EH (cell line): ENCODE results near the gene TRAF2.
A peak's percentile ranks its signal among the peaks of the same experiment; 100 is the strongest.
"Not testable (repeated sequence)": the region's sequence is repeated elsewhere in the genome, so short reads cannot be mapped to it uniquely, and the experiment has no call there.

Experiments
- DNase-seq: peaks from one replicate; pipeline ENCODE4 v3.0.0-alpha.2; 2015; ENCODE audit warnings: low read depth

Gene TRAF2

DNA sequence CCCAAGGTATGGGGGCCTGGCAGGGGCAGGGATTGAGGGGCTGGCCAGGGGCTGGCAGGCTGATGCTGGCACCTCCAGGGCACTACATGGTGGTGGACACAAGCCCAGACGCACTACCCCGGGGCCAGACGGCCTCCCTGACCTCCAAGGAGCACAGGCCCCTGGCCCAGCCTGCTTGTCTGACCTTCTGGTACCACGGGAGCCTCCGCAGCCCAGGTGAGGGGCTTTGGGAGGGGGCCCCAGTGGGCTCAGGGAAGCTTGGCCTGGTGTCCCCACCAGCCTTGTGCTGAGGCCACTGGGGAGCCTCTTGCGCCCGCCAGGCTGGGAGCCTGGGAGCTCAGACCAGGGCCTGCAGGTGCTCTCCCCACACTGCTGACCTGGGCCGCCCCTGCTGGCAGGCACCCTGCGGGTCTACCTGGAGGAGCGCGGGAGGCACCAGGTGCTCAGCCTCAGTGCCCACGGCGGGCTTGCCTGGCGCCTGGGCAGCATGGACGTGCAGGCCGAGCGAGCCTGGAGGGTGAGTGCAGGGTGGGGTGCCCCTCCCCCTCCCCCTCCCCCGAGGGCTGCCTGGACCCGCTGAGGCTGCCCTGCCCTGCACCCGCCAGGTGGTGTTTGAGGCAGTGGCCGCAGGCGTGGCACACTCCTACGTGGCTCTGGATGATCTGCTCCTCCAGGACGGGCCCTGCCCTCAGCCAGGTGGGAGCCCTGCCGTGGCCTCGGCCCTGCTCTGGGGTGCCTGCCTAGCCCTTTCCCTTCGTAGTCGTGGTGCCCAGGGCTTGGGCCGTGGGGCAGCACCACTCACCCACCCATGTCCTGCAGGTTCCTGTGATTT, 28.5 kb upstream of the TRAF2 start:
- no peak for DNase-seq

- DNase-seq, result no peak
These were observed 27.9 kb upstream of the TRAF2 start for GRCh38 chr9:136858452-136858843.

DNA sequence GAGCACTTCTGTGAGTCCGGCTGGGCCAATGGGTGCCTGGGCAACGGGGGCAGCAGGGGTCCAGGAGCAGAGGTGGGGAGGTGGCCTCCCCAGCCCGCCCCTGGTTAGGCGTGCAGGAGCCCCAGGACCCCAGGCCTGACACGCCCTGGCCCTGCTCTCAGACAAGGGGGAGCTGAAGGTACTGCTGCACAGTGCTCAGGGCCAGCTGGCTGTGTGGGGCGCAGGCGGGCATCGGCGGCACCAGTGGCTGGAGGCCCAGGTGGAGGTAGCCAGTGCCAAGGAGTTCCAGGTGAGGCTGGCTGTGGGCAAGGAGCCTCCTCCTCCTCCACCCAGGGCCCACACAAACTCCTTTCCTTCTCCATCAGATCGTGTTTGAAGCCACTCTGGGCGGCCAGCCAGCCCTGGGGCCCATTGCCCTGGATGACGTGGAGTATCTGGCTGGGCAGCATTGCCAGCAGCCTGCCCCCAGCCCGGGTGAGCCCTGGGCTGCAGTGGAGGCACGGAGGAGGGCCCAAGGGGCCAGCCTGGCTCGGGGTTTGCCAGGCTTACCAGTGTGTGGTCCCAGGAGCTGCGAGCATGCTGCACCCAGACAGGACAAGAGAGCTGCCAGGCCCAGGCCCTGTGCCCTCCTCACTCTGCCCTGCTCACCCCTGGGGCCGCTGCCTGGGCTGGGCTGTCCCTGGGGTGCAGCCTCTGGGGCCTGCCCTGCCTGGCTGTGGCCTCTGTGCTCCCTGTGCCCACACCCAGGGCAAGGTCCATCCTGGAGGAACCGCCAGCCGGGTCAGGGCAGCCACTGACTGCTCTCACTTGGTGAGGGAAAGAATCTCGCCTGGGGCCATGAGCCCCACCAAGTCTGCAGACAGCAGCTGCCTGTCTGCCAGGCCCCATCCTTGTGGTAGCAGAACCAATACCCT, 27.2 kb upstream of the TRAF2 start:
- peak; percentile 45 for DNase-seq

DNA sequence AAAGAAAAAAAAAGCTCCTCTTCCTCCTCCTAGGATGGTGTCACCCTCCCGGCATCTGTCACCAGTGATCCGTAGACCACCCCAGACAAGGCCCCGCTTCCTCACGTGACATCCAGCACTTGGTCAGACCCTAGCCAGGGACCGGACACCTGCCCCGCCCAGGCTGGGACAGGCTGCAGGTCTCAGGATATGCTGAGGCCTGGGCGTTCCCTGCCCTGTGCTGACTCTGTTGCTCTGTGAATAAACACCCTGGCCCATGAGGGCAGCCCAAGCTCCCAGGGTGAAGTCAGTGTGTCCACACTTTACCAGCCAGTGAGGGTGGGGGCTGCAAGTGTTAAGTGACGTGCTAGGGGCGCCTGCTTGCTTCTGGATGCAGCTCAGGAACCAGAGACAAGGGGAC, 25.8 kb upstream of the TRAF2 start:
- no peak for DNase-seq

DNA sequence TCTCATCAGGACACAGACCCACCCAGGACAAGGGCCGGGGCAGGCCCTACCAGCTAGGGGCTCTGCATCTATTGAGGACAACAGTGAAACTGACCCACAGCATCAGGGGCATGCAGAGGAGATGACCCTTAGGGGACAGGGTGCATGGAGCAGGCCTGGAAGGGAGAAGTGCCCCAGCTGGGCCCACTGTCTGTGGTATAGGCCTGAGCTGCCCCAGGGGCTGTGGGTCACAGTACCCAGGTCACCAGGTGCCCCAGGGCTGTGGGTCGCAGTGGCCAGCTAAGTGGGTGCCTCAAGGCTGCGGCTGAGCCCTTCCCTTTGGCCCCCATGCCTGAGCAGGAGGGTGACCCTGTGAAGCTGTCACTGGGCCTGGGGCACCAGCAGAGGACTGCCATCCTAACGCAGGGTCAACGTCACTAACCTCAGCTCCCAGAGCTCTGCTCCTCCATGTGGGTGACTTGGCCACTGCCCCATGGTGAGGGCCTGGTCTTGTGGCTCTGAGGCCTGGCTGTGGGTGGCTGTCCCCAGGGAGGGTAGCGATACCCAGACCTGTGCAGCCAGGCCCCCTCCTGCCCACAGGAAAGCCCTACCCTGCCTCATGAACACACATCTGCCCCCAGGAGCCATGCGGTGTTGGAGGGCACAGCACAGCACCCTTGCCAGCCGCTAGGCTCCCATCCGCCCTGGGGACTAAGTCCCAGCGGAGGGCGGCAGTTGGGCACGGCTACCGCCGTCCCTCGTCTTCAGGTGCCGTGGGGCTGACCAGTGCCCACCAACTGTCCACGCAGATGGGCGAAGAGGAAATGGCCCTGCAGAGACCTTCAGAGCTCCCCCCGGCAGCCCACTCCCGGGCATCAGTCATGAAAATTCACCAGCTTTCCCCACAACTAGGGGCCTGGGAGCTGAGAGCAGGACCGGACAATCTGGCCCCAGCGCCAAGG, 25.1 kb upstream of the TRAF2 start:
- DNase-seq, result no peak

DNA sequence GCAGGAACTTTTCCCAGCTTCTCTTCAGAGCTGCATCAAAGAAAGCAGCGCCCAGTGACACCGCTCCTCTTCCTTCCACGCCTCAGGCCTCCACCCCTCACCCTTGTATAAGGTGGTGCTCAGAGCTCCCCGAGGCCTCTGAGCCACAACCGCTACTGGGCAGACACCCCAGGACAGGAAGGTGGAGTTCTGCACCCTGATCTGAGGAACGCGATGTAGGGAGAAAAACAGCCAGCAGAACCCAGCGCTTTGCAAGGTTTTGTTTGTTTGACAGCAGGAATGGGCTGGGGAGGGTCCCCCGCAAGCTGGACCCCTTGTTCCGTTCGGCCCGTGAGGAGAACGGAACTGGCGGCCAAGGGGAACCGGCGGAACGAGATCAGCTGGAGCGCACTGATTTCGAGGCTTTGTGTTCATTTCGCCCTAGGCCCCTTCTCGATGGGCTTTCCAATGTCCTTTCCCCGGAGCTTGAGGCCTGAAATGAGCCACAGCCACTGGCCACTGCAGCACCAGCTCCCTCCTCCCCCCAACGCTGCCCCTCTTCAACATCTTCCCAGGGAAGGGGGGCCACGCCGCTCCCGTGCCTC, 24.4 kb upstream of the TRAF2 start:
- DNase-seq, result no peak

DNA sequence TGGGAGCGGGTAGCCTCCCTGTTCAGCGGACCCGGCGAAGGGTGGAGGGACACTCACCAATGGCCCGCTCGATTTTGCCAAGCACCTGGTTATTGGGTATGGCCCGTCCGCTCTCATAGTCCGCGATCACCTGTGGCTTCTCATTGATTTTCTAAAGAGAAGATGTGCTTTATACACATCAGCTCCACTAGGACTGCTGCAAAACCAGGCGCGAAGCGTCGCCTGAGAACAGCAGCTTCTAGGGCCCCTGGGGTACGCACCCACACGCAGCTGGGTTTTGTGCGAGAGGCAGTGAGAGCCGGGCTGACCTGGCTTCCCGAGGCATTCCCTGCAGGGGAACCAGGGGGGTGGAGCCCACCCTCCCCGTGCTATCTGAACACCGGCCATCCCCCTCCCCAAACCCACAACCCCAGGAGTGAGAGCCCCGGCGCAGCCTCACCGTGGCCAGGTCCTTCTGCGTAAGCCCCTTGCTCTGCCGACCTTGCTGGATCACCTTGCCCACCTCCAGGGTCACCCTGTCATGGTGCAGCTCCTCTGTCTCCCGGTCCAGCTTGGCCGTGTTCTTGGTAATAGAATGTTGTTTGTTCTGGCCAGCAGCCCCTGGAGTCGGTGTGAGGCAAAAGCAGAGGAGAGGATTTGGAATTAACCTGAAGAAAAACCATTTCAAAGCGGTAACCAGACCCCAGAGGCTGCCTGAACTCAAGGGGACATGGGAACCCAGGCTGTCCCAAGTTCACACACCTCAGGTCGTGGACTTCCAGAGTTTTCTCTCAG, 23.3 kb upstream of the TRAF2 start:
- DNase-seq, result no peak

DNA sequence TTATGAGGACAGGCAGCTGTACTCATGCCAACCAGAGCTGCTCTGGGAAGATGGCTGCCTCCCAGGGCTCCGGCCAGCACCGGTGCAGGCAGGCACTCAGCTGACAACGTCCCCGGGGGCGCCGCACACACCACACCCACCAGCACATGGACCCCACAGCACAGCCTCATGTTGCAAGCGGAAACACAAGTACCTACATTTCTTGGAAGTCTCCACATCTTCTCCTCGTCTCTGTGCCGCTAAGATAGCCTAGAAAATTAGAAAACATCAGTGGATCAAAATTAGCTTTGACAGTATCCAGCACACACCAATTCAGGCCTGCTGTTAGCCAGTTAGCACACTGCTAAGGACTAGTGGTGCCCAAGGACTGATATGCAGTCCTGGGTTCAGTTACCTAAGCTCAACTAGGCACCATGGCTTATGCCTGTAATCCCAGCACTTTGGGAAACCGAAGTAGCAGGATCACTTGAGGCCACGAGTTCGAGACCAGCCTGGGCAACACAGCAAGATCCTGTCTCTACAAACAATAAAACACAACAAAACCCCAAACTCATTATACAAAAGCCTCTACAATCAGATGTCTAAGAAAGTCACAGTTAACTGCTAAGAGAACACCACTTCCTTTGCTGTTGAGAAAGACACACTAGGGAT, 22.6 kb upstream of the TRAF2 start:
- no peak for DNase-seq

DNA sequence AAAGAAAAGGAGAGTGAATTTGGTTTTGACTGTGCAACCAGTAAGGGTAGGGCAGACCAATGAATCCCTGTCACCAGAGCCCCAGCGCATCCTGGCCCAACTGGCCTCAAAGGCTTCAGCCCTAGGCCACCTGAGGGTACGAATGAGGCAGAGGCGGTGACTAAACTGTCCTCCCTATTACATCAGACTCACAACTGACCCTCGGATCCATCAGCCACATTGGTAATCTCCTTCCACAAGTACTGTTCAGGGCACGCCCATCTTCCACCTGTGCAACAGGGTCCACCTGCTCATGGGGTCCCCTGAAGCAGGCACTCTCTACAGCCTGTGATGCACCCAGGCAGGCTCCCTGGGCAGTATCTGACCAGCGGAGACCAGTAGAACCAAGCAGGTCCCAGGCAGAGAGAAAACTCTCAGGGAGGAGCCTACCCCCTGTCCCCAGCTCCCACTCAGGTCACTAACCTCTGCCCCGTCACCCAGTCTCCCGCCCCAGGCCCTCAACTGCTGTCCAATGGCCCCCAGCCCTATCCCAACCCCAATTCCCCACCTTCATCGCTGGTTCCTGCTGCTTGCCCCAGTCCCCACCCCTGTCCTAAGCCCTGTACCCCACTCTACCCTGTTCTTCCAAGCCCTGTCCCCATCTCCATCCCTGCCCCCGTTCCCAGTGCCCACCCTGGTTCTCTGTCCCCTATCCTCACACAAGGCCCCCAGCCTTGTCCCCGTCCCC, 21.1 kb upstream of the TRAF2 start:
- DNase-seq, result no peak

DNA sequence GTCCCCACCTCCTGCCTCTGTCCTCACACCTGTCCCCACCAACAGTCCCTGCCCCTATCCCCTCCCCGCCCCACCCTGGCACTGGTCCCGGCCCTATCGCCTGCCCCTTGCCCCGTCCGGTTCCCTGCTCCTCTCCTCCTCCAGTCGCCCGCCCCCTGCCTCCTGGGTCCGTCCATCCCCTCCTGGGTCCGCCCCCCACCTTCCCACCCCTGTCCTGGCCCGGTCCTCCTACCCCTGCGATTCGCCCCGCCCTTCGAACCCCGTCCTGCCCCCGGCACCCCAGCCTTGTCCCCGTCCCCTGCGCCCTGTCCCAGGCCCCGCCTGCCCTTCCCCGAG, 20.6 kb upstream of the TRAF2 start:
- DNase-seq, result no peak

DNA sequence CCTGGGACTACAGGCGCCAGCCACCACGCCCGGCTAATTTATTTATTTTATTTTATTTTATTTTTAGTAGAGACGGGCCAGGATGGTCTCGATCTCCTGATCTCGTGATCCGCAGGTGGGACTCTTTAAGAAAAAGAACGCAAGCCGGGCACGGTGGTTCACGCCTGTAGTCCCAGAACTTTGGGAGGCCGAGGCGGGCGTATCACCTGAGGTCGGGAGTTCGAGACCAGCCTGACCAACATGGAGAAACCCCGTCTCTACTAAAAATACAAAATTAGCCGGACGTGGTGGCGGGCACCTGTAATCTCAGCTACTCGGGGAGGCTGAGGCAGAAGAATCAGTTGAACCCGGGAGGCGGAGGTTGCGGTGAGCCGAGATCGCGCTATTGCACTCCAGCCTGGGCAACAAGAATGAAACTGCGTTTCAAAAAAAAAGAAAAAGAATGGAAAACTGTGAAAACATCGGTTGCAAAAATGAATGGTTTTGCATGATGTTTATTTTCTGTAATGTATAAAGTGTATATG, 19.4 kb upstream of the TRAF2 start:
- DNase-seq, result not testable (repeated sequence)

DNA sequence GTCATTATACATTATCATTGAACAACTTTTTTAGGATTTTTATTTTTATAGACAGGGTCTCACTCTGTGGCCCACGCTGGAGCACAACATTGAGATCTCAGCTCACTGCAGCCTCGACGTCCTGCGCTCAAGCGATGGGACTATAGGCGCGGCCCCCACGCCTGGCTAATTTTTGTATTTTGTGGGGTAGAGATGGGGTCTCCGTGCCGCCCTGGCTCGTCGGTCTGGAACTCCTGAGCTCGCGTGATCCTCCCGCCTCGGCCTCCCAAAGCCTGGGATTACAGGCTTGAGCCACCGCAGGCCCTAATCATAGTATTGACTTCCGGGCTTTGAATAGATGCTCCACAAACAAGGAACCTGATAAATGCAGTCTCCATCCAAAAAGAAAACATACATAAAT, 18.8 kb upstream of the TRAF2 start:
- DNase-seq, result no peak

DNA sequence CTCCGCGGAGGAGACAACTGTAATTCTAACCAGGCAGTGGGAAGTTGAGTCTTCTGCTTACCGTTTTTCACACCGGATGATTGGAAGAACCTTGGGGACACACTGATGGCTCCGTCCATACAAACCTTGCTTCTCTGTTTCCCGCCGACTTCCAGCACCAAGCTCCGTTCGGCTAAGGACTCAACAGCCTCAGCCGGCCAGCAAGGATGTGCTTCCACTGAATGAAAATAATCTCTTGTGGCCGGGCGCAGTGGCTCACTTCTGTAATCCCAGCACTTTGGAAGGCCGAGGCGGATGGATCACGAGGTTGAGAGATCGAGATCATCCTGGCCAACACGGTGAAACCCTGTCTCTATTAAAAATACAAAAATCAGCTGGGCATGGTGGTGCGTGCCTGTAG, 18.4 kb upstream of the TRAF2 start:
- no peak for DNase-seq

GRCh38 chr9:136868644-136869043, 17.7 kb upstream of the TRAF2 start:
- no peak for DNase-seq

DNA sequence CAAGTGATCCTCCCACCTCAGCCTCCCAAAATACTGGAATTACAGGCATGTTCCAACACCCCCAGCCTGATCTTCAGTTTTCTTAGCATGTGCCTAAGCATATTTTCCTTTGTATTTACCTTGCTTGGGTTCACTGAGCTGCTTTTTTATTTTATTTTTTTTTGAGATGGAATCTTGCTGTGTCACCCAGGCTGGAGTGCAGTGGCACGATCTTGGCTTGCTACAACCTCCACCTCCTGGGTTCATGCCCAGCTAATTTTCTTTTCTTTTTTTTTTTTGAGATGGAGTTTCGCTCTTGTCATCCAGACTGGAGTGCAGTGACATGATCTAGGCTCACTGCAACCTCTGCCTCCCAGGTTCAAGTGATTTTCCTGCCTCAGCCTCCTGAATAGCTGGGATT, 16.7 kb upstream of the TRAF2 start:
- DNase-seq, result not testable (repeated sequence)

GRCh38 chr9:136875155-136875554, 11.2 kb upstream of the TRAF2 start:
- no peak for DNase-seq

DNA sequence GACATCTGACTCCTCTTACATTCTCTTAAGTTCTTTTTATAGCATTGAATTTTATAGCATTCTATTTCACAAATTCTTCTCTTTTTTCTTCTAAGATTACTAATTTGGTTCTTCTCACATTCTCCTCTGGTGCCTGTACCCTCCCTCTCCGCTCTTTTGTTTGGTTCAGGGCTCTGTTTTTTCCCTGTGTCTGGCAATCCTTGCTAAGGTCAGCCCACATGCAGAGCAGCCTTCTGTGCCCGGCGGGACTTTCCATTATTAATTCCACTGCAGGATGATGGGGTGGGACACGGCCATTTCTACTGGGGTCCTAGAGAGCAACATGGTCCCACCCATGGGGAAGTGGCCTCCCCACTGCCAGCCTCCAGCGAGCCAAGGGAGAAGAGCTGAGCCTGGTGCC, 9.8 kb upstream of the TRAF2 start:
- DNase-seq, result no peak

GRCh38 chr9:136880651-136881050, 5.7 kb upstream of the TRAF2 start:
- no peak for DNase-seq

DNA sequence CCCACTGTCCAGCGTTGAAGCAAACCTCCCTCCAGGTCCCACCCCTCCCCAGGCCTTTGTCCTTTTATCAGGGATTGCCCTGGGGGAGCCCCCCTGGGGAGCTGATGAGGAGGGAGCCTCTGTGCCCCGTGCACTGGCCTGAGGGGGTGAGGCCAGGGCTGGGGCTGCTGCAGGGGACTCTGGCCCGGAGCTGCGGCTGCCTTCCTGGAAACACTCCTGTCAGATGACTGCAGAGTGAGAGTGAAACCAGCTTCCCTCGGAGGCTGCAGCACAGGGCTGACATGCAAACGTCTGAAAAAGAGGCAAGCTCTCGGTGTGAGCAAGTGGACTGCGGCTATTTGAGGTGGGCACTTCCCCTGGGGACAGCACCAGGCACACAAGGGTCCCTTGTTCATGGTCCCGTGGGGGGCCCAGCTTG, 4.6 kb upstream of the TRAF2 start:
- DNase-seq, result peak; percentile 22
